Activated CD4-positive, CD25-positive, alpha-beta regulatory T cell treated with anti-CD3 and anti-CD28 coated beads, Interleukin-2, amount 50 U/mL, for 72 hours (primary cell): Measurements from ENCODE around the gene UNC13B.
"Not testable (repeated sequence)": the region's sequence is repeated elsewhere in the genome, so short reads cannot be mapped to it uniquely, and the experiment has no call there.

Source experiments
- DNase-seq: peaks from one replicate; pipeline ENCODE4 v3.0.0; 2021

Gene UNC13B

GRCh38 chr9:35396560-35397215 is 234.9 kb downstream of the UNC13B start:
- no peak for DNase-seq

- no peak for DNase-seq
Observed at GRCh38 chr9:35397216-35397698, 235.4 kb downstream of the UNC13B start.

- no peak for DNase-seq
Observed at GRCh38 chr9:35397923-35398322, 236.1 kb downstream of the UNC13B start.

DNA sequence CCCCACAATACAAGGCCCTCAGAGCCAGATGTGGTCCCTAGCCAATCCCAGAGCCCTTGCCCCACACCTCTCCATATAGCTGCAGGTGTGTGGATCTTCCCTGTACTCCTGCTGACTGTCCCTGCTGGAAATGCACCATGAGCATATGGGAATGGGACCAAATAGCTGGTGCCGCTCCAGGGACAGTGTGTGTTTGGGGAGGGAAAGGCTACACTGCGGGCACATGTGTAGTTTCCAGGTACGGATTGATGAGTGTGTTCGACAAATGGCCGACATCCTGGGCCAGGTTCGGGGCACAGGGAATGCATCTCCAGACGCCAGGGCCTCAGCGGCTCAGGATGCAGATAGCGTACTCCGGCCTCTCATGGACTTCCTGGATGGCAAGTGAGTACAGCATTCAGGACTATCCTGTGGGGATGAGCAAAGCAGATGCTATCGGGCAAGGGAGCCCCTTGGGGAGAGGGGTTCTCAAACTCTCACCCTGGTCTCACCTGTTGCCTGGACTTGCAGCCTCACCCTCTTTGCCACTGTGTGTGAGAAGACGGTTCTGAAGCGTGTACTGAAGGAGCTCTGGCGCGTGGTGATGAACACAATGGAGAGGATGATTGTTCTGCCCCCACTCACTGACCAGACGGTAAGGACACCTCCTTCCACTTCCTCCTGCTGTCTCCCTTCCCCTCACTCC is 237.0 kb downstream of the UNC13B start:
- DNase-seq, result no peak

DNA sequence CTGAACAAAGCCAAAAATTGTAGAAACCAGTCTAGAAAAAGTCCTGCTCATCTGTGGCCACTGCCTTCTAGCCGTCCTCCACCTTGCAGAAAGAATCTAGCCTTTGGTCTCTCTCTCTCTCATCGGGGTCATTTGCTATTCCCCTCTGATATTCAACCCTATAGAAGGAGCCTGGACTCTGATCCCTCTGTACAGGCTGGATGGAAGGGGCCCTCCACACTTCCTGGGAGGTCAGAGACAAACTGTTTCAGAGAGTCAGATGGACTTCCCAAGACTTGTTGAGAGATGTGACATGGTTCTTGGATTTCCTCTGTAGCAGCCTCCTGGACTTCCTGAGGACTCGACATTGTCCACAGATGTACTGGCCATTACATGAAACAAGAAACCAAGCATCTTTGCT is 243.1 kb downstream of the UNC13B start:
- no peak for DNase-seq

DNA sequence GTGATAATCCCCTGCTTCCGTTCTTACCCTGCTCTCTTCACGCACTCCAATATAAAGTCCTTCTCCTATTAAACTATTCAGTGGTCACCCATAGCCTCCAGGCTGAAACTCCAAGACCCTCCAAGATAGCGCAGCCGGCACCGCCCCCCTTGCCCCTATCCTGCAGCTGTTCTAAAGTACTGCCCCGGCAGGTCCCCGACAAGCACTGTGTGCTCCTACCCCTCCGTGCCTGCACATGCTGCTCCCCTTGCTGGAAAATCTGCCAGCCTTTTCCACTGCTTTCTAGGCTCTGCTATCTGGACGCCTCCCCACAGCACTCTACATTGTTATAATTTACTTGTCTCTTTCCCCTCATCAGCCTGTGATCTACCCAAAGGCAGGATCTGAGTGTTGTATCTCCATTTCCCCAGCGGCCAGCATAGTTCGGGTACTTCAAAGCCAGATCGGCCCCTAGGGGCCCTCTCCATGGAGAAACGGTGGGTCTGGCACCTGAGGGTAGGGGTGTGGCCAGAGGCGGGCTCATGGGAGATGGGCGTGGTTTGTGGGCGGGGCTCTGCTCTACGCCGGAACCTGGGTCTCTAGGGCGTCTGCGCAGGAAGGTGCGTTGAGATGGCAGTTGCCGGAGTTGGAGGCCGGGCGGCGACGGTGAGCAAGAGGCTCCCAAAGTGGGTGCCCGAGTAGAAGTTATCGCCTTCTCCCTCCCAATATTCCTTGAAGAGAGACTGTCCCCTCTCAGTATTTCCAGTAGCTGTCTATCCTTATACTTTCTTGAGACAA is 244.6 kb downstream of the UNC13B start:
- DNase-seq, result peak; percentile 52

GRCh38 chr9:35407846-35408245 is 246.0 kb downstream of the UNC13B start:
- DNase-seq, result no peak

DNA sequence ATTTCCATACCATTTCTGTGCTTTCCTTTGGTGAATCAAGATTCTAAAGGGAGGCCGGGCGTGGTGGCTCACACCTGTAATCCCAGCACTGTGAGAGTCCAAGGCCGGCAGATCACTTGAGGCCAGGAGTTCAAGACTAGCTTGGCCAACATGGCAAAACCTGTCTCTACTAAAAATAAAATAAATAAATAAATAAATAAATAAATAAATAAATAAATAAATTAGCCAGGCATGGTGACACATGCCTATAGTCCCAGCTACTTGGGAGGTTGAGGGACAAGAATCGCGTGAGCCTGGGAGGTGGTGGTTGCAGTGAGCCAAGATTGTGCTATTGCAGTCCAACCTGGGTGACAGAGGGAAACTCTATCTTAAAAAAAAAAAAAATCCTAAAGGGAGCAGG is 247.6 kb downstream of the UNC13B start:
- not testable (repeated sequence) for DNase-seq

- DNase-seq, result no peak
Observed at GRCh38 chr9:35414889-35415288, 253.1 kb downstream of the UNC13B start.

GRCh38 chr9:35415402-35416097 is 253.7 kb downstream of the UNC13B start:
- DNase-seq, result no peak

GRCh38 chr9:35416098-35416427 is 254.3 kb downstream of the UNC13B start:
- DNase-seq, result no peak

DNA sequence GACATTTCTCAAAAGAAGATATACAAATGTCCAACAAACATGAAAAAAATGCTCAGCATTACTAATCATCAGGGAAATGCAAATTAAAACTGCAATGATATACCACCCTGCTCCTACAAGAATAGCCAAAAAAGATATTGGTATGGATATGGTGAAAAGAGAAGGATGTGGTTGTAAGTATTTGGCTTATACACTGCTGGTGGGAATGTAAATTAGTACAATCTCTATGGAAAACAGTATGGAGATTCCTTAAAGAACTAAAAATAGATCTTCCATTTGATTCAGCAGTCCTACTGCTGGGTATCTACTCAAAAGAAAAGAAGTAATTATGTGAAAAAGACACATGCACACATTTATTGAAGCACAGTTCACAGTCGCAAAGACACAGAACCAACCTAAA is 260.5 kb downstream of the UNC13B start:
- DNase-seq, result no peak

- DNase-seq, result no peak
Observed at GRCh38 chr9:35422753-35423152, 260.9 kb downstream of the UNC13B start.

DNA sequence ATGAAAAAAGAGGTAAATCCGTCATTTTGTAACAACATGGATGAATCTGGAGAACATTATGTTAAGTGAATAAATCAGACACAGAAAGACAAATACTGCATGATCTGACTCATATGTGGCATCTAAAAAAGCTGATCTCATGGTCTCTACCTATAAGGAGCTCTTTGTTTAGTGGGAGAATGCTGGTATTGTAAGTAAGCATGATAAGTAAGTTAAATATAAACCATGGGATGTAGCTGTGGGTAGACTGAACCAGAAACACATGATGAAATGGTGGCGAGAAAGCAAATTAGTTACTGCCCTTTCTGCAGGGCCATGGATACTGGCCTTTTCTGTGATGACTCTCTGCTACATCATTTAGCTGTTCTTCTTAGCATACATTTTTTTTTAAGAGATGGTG is 261.7 kb downstream of the UNC13B start:
- no peak for DNase-seq

DNA sequence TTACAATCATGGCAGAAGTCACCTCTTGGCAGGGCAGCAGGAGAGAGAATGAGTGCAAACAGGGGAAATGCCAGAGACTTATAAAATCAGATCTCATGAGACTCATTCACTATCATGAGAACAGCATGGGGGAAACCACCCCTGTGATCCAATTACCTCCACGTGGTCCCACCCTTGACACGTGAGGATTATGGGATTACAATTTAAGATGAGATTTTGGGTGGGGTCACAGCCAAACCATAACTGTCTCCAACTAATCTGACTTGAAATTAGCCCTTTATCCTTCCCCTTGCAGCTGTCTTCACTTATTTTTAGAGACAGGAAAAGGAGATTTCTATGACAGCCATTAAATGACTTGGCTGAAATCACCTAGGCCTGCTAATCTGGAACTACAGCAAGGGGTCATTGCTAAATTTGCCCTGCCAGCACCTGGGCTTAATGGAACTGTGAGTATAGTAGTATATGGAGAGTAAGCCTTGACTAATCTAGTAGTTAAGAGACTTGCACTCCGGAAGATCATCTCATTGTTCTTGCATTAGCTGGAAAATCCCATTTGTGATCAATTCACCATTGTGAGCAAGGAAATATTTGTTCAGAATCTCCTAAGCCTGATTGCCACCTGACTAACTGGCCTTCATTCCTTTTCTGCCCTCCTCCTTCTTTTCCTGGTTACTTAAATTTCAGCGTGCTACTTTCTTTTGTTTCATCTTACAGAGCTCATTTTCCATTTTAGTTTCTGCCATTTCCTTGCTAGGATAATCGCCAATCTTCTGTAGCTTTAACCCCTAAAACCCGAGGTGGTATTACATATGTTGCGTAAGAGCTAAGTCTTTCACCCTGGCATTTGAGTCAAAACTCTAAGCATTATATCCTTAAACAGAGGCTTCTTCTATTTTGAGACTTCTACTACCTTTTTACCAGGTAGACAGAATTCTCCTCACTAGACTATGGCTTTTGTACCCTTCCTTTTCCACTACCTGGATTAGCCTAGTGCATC is 262.8 kb downstream of the UNC13B start:
- DNase-seq, result no peak

DNA sequence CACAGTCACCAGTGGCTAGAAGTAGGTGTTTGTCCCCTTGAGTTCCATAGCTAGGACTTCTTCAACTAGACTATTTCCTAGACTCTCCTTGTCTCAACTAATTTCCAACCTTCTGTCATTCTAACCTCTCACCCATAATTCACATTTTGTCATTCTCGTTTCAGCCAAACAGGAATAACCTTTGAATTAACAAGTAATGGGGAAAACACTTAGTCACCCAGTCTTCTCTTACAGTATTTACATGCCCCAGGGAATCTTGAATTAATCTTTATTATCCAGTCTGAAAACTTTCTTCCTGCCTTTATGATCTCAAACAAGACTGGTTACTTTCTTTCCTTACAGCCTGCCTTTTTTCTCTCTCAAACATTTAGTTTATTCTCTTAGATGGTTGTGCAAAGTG is 264.8 kb downstream of the UNC13B start:
- DNase-seq, result no peak

GRCh38 chr9:35431467-35431866 is 269.7 kb downstream of the UNC13B start:
- no peak for DNase-seq

GRCh38 chr9:35432076-35432475 is 270.3 kb downstream of the UNC13B start:
- no peak for DNase-seq

GRCh38 chr9:35436933-35437332 is 275.1 kb downstream of the UNC13B start:
- DNase-seq, result no peak

- DNase-seq, result no peak
Observed at GRCh38 chr9:35446012-35446411, 284.2 kb downstream of the UNC13B start.

DNA sequence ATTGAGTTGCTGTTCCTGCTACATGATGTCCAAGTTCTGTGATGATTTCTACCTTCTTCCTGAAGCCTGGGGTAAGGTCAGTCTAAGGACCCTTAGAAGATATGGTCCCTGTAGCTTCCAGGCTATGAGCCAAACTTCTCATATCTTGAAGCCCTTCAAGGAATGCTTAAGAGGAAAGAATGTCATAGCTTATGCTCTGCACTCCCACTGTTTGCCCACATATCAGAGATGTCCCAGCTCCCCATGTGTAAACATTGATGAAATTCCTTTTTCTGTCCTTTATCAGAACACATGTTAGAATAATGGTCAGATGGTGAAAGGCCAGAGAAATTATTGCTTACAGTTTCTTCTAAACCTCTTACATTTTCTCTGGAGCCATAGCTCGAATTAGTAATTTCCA is 286.7 kb downstream of the UNC13B start:
- no peak for DNase-seq

DNA sequence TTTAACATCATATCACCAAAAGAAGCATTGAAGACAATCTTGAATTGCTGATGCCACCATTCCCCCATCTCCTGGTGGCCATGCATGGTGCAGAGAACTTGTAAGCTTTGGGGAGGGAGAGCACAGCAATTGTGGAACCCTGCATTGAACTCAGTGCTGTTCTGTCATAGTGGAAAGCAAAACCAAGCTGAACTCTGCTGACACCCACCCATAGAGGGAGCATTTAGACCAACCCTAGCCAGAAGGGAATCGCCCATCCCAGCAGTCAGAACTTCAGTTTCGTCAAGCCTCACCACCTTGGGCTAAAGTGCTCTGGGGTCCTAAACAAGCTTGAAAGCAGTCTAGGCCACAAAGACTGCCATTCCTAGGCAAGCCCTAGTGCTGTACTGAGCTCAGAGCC is 290.7 kb downstream of the UNC13B start:
- DNase-seq, result no peak
